GM18499 (cell line): ENCODE data around the gene KCNQ4.
A peak's percentile ranks its signal among the peaks of the same experiment; 100 is the strongest.

ENCODE experiments used
- ATAC-seq: cut with Tn5 transposase; IDR thresholded peaks from one replicate; pipeline ENCODE4 v1.9.1; 2021; ENCODE audit warnings: moderate number of reproducible peaks; ENCODE audit not compliant: insufficient read depth, unreplicated experiment

KCNQ4 gene

GRCh38 chr1:40855513-40855912 is 71.9 kb downstream of the KCNQ4 start:
- no peak for ATAC-seq

- ATAC-seq: no peak
These were observed 72.5 kb downstream of the KCNQ4 start for GRCh38 chr1:40856116-40856515.

GRCh38 chr1:40856656-40857302 is 73.2 kb downstream of the KCNQ4 start:
- no peak for ATAC-seq

DNA sequence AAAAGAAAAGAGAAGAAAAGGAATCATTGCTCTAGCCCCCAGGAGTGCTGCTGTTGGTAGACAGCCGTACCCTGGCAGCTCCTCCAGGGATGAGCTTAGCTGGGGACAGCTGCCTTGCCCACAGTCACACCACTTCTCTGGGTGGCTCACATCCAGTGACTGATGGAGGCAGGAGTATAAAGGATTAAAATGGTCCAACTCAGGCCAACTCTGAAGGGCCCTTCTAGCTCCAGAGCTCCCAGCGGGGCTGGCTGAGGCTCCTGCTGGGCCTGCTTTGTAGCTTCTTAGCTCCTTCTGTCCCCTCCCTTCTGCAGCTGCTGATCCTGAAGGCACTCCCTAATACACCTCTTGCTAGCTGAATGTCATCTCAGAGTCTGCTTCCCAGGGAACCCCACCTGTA is 74.2 kb downstream of the KCNQ4 start:
- no peak for ATAC-seq

- no peak for ATAC-seq
These were observed 75.3 kb downstream of the KCNQ4 start for GRCh38 chr1:40858856-40859416.

GRCh38 chr1:40860706-40861223 is 77.2 kb downstream of the KCNQ4 start:
- no peak for ATAC-seq

DNA sequence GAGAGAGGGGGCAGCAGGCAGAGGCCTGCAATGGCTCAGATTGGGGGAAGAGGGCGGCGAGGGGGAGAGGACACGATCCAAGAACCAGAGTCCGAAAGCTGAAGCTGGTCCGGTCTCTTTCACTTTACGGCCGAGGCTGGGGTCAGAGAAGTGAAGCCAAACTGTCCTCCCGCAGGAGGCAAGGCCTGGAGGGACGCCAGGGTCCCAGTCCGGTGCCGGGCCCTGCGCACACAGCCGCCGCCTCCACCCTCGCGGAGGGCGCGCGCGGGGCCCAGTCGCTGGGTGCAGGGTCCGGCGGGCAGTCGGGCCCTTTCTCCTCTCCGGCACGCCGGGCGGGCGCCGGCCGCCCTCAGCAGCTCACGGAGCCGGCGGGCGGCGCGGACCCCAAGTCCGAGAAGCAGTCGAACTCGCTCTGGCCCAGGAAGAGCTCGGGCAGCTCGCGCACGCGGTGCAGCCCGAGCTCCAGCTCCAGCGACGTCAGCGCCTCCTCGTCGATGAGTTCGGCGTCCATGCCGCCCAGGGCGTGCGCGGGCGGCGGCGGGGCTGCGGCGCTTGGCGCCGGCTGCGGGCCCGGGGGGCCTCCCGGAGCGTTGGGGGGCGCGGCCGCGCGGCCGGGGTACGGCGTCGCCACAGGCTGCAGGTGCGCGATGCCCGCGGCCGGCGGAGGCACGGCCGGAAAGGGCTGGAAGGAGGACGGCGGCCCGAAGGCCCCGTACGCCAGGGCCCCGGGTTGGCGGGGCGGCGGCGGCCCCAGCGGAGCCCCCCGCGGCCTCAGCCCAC is 77.8 kb downstream of the KCNQ4 start:
- ATAC-seq: no peak

GRCh38 chr1:40862008-40862863 is 78.6 kb downstream of the KCNQ4 start, which contains the start of gene CITED4:
TSS of gene CITED4 (minus strand) at chr1:40862363. CDS start at chr1:40862127, 236 bp downstream.
- peak; percentile 72 for ATAC-seq

- ATAC-seq: no peak
These were observed 84.6 kb downstream of the KCNQ4 start for GRCh38 chr1:40868051-40868723.

DNA sequence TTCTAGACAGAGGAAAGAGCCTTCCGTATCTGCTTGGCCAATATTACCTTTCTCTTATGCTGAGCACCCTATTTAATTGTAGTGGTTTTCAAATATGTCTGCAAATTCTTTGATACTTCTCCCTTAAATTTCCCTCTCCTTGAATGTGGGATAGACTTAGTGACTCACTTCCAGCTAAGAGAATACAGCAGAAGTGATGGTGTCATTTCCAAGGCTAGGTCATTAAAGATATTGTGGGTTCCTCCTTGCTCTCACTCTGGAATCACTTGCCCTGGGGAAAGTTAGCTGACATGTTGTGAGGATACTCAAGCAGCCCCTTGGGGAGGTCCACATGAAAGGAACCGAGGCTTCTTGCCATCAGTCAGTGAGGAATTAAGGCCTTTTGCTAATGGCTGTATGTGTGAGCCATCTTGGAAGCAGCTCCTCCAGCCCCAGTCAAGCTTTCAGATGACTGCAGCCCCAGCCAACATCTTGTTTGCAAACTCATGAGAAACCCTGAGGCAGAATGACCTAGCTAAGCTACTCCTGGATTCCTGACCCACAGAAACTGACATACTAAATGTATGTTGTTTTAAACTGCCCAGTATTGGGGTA is 86.6 kb downstream of the KCNQ4 start:
- ATAC-seq: no peak

GRCh38 chr1:40872276-40872675 is 88.7 kb downstream of the KCNQ4 start:
- no peak for ATAC-seq

DNA sequence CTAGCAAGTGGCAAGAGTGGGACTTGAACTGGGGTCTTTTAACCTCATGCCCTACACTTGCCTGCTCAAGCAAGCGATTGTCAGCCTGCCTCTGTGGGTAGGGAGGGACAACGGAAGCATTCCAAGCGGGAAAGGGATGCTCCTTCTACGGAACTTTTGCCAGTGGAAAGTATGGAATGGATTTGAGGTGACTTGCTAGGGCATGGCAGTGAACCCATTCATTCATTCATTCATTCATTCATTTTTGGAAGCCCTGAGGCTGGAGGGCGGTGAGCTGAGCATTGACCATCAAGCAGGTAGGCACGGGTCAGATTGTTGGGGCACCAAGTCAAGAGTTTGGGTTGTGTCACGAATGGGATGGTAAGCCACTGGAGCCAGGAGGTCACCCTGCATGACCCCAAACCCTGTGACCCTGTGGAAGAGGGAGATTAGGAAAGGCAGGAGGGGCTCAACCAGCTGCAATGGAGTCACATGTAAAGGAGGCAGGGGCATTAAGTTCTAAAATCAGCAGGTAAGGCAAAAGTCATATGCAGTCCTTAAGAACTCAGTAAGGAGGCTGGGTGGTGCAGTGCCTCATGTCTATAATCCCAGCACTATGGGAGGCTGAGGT is 90.4 kb downstream of the KCNQ4 start:
- no peak for ATAC-seq

- ATAC-seq: no peak
These were observed 92.8 kb downstream of the KCNQ4 start for GRCh38 chr1:40876436-40876761.

- no peak for ATAC-seq
These were observed 93.3 kb downstream of the KCNQ4 start for GRCh38 chr1:40876891-40877290.

DNA sequence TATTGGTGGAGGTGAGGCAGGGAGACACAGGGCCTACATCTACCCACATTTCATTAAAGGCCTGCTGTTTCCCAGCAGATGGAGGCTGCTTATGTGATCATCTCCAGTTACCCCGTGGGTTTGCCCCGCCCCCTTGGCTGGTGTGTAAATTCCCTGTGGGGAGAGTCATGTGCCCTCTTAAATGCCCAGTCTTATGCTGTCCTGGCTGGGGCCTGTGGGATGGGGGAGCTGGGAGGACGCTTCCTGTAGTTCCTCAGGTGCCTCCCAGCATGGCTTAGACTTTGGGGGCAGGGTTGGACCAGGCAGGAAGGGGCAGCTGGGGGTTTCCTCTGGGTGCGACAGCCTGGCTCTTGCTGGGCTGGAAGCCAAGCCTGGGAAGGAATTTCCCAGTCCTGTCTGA is 94.1 kb downstream of the KCNQ4 start:
- no peak for ATAC-seq

DNA sequence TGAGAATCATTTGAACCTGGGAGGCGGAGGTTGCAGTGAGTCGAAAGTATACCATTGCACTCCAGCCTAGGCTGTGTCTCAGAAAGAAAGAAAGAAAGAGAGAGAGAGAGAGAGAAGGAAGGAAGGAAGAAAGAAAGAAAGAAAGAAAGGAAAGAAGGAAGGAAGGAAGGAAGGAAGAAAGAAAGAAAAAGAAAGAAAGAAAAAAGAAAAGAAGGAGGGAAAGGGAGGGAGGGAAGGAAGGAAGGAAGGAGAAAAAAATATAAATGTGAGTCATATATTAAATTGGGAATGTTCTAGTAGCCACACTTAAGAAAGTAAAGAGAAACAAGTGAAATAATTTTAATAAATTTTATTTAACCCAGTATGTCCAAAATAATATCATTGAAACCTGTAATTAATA is 95.3 kb downstream of the KCNQ4 start:
- ATAC-seq: no peak

DNA sequence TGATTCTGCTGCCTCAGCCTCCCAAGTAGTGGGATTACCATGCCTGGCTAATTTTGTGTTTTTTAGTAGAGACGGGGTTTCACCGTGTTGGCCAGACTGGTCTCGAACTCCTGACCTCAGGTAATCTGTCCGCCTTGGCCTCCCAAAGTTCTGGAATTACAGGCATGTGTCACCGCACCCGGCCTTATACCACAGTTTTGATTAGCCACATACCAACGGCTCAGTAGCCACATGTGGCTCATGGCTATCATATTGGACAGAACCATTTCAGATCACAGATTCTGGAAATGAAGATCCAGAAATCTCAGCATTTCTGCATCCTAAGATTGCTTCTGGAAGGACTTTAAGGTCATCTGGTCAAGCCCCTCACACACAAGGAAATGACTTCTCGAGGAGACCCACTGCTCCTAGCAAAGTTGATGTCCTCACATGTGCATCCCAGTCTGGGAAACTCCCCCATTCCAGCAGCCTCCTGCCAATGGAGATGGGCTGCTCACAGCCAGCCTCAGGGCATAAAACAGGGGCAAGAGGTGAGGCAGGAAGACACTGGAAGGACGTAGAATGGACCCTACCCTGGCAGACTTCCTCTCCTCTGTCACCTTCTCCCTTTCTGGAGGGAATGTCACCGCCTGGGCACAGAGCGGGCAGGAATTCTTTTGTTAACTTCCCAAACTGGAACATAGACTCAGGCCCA is 96.0 kb downstream of the KCNQ4 start:
- no peak for ATAC-seq

DNA sequence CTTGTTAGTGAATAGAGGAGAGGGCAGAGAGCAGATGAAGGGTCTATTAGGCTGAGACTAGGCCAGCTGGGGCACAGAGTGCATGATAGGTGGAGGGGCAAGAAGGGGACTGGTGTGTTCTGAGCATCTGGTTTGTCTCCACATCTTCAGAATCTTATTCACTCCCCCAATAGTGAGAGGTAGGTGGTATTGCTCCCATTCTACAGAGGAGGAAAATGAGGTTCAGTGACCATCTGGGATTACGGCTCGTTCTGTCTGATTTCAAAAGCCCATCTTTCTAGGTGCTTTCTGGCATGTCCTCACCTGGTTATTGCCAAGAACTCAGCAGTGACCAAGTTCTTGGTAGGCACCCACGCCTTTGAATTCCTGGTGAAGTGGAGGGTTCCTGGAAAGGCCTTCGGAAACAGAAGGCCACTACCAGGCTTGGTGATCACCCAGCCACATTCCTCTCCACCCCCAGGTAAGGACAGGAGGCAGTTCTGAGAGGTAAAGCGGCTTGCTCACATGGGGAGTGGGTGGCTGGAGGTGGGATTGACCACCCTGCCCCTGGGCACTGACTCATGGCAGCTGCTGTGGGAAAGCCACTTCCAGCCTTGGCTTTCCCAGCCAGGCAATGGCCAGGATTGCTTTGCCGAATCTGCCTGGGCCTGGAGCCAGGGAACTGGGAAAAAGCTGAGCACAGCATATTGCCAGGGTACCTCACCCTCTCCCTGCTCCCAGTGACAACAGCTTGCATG is 97.4 kb downstream of the KCNQ4 start:
- no peak for ATAC-seq
